Subcutaneous abdominal adipose tissue (tissue), 5 donors: ENCODE data around the gene HS6ST1.

ENCODE experiments used
- H3K27ac ChIP-seq: one replicate; pipeline ENCODE4 v1.7.0; 2013; ENCODE audit warnings: low read depth, mild to moderate bottlenecking, inconsistent platforms, low read length, moderate library complexity
- H3K27me3 ChIP-seq, 5 donors: one replicate each; pipeline ENCODE4 v1.7.0; 2013; ENCODE audit warnings: low read length in 5 of 5, inconsistent platforms in 1 of 5; ENCODE audit not compliant: control insufficient read depth in 5 of 5, insufficient read depth in 4 of 5
- H3K36me3 ChIP-seq, 5 donors: one replicate each; pipeline ENCODE4 v1.7.0; 2013; ENCODE audit warnings: low read length in 5 of 5; ENCODE audit not compliant: control insufficient read depth in 5 of 5, insufficient read depth in 5 of 5
- H3K4me1 ChIP-seq, 5 donors: one replicate each; pipeline ENCODE4 v1.7.0; 2013; ENCODE audit warnings: low read length in 5 of 5, mild to moderate bottlenecking in 3 of 5, moderate library complexity in 1 of 5; ENCODE audit not compliant: control insufficient read depth in 5 of 5, insufficient read depth in 5 of 5
- H3K4me3 ChIP-seq, 5 donors: one replicate each; pipeline ENCODE4 v1.7.0; 2013; ENCODE audit warnings: low read length in 5 of 5, low read depth in 1 of 5
- H3K9ac ChIP-seq, 5 donors: one replicate each; pipeline ENCODE4 v1.7.0; 2013; ENCODE audit warnings: low read length in 5 of 5, mild to moderate bottlenecking in 4 of 5, moderate library complexity in 3 of 5
- H3K9me3 ChIP-seq, 5 donors: one replicate each; pipeline ENCODE4 v1.7.0; 2013; ENCODE audit warnings: low read length in 5 of 5; ENCODE audit not compliant: control insufficient read depth in 5 of 5
- donor health status: healthy.
- donor health status: healthy.
- donor health status: healthy.
- donor health status: healthy.
- donor health status: healthy.

HS6ST1 gene

GRCh38 chr2:128316777-128317180, 1.9 kb downstream of the HS6ST1 start:
- H3K27me3 ChIP-seq: no peaks in the 10 kb centered on the region
- H3K36me3 ChIP-seq: peaks cover 0 to 6% (median 0%) of the 10 kb centered on the region in 5 donors
- H3K4me3 ChIP-seq: peak overlapping the region; percentile 63 to 84 (median 73)
- H3K9me3 ChIP-seq: no peaks in the 10 kb centered on the region
- peaks cover 3 to 79% (median 62%) of the 10 kb centered on the region in 5 donors for H3K4me1 ChIP-seq
- no peak overlapping the region for H3K27ac ChIP-seq
- H3K9ac ChIP-seq: peak overlapping the region in 4 of 5 donors; percentile 49 to 82 (median 70)

DNA sequence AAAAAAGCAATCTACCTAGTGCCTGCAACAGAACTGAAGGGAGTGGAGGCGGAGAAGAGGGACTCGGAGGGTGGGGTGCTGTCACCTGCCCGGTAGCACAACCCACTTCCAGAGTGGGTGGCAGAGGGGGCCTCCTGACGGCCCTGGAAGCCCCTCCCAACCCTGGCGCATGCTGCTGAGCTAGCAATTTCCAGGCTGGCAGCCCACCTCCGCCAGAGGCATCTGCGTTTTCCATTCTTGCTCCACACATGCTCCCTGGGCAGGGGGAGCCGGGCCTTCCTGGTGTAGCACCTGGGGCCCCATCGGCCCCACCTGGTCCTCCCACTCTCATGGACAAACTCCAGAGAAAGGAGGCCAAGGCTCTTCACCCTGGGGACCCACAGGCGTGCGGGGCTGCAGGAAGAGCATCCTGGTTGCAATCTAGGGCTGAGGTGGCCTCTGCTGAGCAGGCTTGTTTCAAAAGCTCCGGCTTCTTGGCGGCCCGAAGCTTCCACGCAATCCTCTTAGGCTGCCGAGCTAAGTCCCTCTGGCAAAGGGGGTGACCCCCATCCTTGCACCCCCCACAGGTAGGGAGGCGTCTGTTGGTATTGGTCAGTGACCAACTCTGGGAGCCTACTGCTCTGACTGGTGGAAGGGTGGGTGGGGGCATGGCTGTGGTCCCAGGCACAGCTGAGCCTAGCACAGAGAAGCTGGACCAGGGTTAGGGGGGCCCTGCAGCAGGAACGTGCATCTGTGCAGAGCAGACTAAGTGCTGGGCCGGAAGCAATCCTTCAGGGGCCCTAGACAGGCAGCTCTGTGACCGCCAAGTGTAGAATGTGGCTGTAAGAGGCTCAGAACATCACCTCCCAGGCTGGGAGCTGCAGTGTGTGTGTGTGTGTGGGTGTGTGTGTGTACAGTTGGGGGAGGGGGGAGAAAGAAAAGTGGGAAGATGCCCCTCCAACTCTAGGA, 2.6 kb downstream of the HS6ST1 start:
- Histone ChIP-seq H3K9me3 (no peaks in the 10 kb centered on the region), H3K36me3 (peaks cover 0 to 6% (median 0%) of the 10 kb centered on the region in 5 donors), H3K9ac (peak overlapping the region in 2 of 5 donors; percentile 41 to 66), H3K27me3 (no peaks in the 10 kb centered on the region), H3K4me1 (peaks cover 3 to 80% (median 61%) of the 10 kb centered on the region in 5 donors), H3K4me3 (peak overlapping the region; percentile 63 to 84 (median 73)), H3K27ac (no peak overlapping the region)

GRCh38 chr2:128315122-128315828, 3.4 kb downstream of the HS6ST1 start:
- Histone ChIP-seq H3K9me3 (no peaks in the 10 kb centered on the region), H3K4me1 (peaks cover 3 to 79% (median 57%) of the 10 kb centered on the region in 5 donors), H3K9ac (no peak overlapping the region), H3K4me3 (no peak overlapping the region), H3K27me3 (no peaks in the 10 kb centered on the region), H3K27ac (no peak overlapping the region), H3K36me3 (peaks cover 0 to 6% (median 0%) of the 10 kb centered on the region in 5 donors)

GRCh38 chr2:128314348-128315121, 4.1 kb downstream of the HS6ST1 start:
- no peak overlapping the region for H3K27ac ChIP-seq
- peaks cover 0 to 6% (median 0%) of the 10 kb centered on the region in 5 donors for H3K36me3 ChIP-seq
- peak overlapping the region in 2 of 5 donors; percentile 3 to 42 for H3K9ac ChIP-seq
- peaks cover 3 to 83% (median 59%) of the 10 kb centered on the region in 5 donors for H3K4me1 ChIP-seq
- H3K9me3 ChIP-seq: no peaks in the 10 kb centered on the region
- H3K27me3 ChIP-seq: no peaks in the 10 kb centered on the region
- H3K4me3 ChIP-seq: no peak overlapping the region

- Histone ChIP-seq H3K4me1 (peaks cover 3 to 83% (median 59%) of the 10 kb centered on the region in 5 donors), H3K27me3 (no peaks in the 10 kb centered on the region), H3K9ac (peak overlapping the region in 3 of 5 donors; percentile 3 to 42 (median 23)), H3K36me3 (peaks cover 0 to 6% (median 0%) of the 10 kb centered on the region in 5 donors), H3K4me3 (no peak overlapping the region), H3K9me3 (no peaks in the 10 kb centered on the region), H3K27ac (no peak overlapping the region)
These were observed 4.7 kb downstream of the HS6ST1 start for GRCh38 chr2:128313931-128314347.

GRCh38 chr2:128313091-128313836, 5.4 kb downstream of the HS6ST1 start:
- peaks cover 0 to 6% (median 0%) of the 10 kb centered on the region in 5 donors for H3K36me3 ChIP-seq
- peaks cover 3 to 88% (median 65%) of the 10 kb centered on the region in 5 donors for H3K4me1 ChIP-seq
- H3K9ac ChIP-seq: no peak overlapping the region
- no peak overlapping the region for H3K27ac ChIP-seq
- H3K9me3 ChIP-seq: no peaks in the 10 kb centered on the region
- no peak overlapping the region for H3K4me3 ChIP-seq
- no peaks in the 10 kb centered on the region for H3K27me3 ChIP-seq

- H3K27me3 ChIP-seq: no peaks in the 10 kb centered on the region
- peaks cover 0 to 6% (median 0%) of the 10 kb centered on the region in 5 donors for H3K36me3 ChIP-seq
- H3K4me3 ChIP-seq: no peak overlapping the region
- no peaks in the 10 kb centered on the region for H3K9me3 ChIP-seq
- H3K4me1 ChIP-seq: peaks cover 6 to 92% (median 70%) of the 10 kb centered on the region in 5 donors
- H3K9ac ChIP-seq: no peak overlapping the region
- no peak overlapping the region for H3K27ac ChIP-seq
These were observed 6.3 kb downstream of the HS6ST1 start for GRCh38 chr2:128312411-128312810.

- Histone ChIP-seq H3K9me3 (no peaks in the 10 kb centered on the region), H3K36me3 (peaks cover 0 to 6% (median 0%) of the 10 kb centered on the region in 5 donors), H3K27ac (no peak overlapping the region), H3K9ac (no peak overlapping the region), H3K4me3 (no peak overlapping the region), H3K4me1 (peaks cover 8 to 92% (median 70%) of the 10 kb centered on the region in 5 donors), H3K27me3 (no peaks in the 10 kb centered on the region)
These were observed 6.8 kb downstream of the HS6ST1 start for GRCh38 chr2:128311755-128312341.
